ENCODE measurements around the gene DCUN1D2.

DNA sequence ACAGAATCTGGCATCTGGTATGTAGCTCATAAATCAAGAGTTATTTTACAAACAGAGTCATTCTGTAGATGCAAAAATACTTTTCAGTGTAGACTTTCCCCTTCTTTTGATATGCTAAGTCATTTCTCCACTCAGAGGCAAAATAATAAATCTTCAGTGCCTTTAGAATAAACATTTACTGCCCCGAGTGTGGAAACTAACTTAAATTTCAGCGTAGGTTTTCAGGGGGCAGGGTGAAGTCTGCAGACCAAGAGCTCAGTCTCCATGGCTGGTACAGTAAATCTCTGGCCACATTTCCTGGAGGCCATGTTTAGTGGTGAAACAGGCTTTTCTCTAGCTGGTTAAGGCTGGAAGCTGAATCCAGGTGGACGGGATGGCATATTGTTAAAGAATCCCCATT is 24.1 kb downstream of the DCUN1D2 start:
- TF ChIP-seq, protein P1, sequence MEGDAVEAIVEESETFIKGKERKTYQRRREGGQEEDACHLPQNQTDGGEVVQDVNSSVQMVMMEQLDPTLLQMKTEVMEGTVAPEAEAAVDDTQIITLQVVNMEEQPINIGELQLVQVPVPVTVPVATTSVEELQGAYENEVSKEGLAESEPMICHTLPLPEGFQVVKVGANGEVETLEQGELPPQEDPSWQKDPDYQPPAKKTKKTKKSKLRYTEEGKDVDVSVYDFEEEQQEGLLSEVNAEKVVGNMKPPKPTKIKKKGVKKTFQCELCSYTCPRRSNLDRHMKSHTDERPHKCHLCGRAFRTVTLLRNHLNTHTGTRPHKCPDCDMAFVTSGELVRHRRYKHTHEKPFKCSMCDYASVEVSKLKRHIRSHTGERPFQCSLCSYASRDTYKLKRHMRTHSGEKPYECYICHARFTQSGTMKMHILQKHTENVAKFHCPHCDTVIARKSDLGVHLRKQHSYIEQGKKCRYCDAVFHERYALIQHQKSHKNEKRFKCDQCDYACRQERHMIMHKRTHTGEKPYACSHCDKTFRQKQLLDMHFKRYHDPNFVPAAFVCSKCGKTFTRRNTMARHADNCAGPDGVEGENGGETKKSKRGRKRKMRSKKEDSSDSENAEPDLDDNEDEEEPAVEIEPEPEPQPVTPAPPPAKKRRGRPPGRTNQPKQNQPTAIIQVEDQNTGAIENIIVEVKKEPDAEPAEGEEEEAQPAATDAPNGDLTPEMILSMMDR (IDR thresholded peaks at IDR 0.05): no peak
- TF ChIP-seq POLR2A (IDR thresholded peaks at IDR 0.05): no peak

All from Peyer's patch (tissue), 4 donors.